Measurements from ENCODE around the gene SLC38A10. TPM values are rescaled to one million over a fixed set of nuclear protein-coding genes. Genes with fewer than 3 reads are reported as not detected.

Gene SLC38A10
- total RNA-seq, 4 donors from 2014 or later, result 37.8 to 49.8 (median 45.3) TPM

DNA sequence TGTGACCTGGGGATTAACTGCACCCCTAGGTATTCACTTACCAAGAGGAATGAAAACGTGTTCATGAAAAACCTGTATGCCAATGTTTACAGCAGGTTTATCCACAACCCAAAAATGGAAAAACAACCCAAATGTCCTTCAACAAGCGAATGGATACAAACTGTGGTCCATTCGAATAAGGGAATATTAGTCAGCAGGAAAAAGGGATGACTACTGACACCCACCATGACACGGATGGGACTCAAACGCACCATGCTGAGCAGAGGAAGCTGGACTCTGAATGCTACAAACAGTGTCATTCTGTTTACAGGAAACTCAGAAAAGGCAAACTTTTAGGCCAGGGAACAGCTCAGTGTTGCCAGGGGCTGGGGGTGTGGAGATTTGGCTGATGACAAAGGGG lies 4.9 kb downstream of the SLC38A10 start:
- no peak for TF ChIP-seq POLR2A (IDR thresholded peaks at IDR 0.05)
- TF ChIP-seq, protein P1, sequence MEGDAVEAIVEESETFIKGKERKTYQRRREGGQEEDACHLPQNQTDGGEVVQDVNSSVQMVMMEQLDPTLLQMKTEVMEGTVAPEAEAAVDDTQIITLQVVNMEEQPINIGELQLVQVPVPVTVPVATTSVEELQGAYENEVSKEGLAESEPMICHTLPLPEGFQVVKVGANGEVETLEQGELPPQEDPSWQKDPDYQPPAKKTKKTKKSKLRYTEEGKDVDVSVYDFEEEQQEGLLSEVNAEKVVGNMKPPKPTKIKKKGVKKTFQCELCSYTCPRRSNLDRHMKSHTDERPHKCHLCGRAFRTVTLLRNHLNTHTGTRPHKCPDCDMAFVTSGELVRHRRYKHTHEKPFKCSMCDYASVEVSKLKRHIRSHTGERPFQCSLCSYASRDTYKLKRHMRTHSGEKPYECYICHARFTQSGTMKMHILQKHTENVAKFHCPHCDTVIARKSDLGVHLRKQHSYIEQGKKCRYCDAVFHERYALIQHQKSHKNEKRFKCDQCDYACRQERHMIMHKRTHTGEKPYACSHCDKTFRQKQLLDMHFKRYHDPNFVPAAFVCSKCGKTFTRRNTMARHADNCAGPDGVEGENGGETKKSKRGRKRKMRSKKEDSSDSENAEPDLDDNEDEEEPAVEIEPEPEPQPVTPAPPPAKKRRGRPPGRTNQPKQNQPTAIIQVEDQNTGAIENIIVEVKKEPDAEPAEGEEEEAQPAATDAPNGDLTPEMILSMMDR (IDR thresholded peaks at IDR 0.05), result no peak
- no peaks in the 10 kb centered on the region for H3K27me3 ChIP-seq
- H3K4me1 ChIP-seq, result peaks cover 14 to 75% (median 46%) of the 10 kb centered on the region in 3 donors
- intact Hi-C loops (cut with DNase I), result loop anchor here (10.0 kb wide), 1 partner anchor 195 kb away; no protein-coding TSS in a partner anchor
- WGBS, 2 donors, result 85 to 87% methylated on average over 5 of the region's 5 CpGs
- no peaks in the 10 kb centered on the region for H3K9me3 ChIP-seq
- no peak for DNase-seq
- H3K36me3 ChIP-seq, result peaks cover 0 to 42% (median 6%) of the 10 kb centered on the region in 3 donors
- H3K4me3 ChIP-seq, result no peak overlapping the region
- H3K27ac ChIP-seq, result no peak overlapping the region

DNA sequence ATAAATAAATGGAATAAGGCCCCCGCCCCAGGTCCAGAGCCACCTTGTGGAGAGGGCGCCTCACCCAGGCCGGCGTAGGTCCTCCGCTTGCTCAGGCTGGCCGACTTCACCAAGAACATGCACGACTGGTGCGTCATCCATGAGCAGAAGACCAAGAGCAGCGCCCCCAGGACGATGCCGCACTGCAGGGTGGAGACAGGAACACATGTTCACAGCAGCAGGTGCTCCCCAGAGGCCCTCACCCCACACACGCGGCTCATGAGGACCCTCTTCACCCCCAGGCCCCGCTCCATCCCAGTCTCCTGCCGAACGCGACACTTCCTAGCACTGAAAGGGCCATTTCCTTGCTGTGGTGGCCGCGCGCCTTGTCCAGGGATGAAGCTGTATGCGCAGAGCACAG lies 5.5 kb downstream of the SLC38A10 start:
- intact Hi-C loops (cut with DNase I), result loop anchor here (10.0 kb wide), 1 partner anchor 195 kb away; no protein-coding TSS in a partner anchor
- TF ChIP-seq POLR2A (IDR thresholded peaks at IDR 0.05), result no peak
- TF ChIP-seq, protein P1 (IDR thresholded peaks at IDR 0.05), result no peak
- Histone ChIP-seq H3K36me3 (peaks cover 0 to 48% (median 6%) of the 10 kb centered on the region in 3 donors), H3K4me3 (no peak overlapping the region), H3K4me1 (peaks cover 20 to 81% (median 46%) of the 10 kb centered on the region in 3 donors), H3K9me3 (no peaks in the 10 kb centered on the region), H3K27me3 (no peaks in the 10 kb centered on the region), H3K27ac (no peak overlapping the region)
- WGBS, 2 donors, result 91 to 94% methylated on average over 7 to 17 of the region's 21 CpGs
- DNase-seq, result no peak

DNA sequence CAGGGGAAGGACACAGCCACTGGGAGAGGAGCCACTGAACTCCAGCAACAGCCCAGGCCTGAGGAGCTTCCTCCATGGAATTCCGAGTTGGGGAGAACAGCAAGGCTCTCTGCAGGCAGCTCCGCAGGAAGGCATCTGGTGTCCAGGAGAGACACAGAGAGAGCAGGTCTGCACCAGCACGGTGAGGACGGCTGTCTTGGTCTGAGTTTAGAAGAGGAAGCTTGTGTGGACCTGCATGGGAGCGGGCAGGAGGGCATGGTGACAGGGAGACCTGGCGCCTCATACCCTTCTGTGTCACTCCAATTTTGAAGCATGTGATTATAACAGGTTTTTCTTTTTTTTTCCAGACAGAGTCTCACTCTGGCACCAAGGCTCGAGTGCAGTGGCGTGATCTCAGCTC lies 6.4 kb downstream of the SLC38A10 start:
- intact Hi-C loops (cut with DNase I), result no loop called here
- Histone ChIP-seq H3K9me3 (no peaks in the 10 kb centered on the region), H3K4me3 (no peak overlapping the region), H3K27ac (no peak overlapping the region), H3K36me3 (peaks cover 0 to 57% (median 6%) of the 10 kb centered on the region in 3 donors), H3K27me3 (no peaks in the 10 kb centered on the region), H3K4me1 (peaks cover 16 to 76% (median 37%) of the 10 kb centered on the region in 3 donors)
- TF ChIP-seq POLR2A (IDR thresholded peaks at IDR 0.05), result no peak
- TF ChIP-seq, protein P1 (IDR thresholded peaks at IDR 0.05), result no peak
- WGBS, 2 donors, result 74 to 76% methylated on average over 8 of the region's 8 CpGs
- no peak for DNase-seq

DNA sequence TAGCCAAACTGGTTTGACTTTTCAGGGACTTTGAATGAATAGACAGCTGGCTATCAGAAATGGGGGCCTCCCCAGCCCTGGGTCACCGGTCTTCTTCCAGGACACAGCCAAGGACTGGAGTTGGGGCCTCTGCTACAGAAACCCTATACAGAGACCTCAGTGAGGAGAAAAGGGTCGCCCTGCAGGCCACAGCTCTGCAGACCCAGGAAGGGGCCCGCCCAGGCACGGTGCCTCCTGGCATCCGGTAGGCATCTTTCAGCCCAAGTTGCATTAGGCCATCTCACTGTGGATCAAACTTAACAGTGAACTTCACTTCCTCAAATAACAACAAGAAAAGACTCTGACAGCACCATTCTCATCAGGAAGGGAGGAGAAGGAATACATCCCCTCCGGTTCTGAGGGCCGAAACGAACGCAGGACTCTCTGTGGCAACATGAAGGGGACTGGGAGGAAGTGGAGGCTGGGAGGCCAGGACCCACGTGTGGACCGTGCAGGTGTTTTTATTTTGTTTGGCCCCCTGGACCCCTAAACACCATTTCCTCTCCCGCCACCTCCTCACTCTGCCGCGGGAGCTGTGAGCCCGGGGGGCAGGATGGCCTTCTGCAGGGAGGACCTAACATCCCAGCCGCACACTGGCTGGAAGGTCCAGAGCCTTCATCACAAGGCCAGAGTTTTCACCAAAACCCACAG lies 7.2 kb downstream of the SLC38A10 start:
- Histone ChIP-seq H3K36me3 (peaks cover 4 to 65% (median 12%) of the 10 kb centered on the region in 3 donors), H3K9me3 (no peaks in the 10 kb centered on the region), H3K4me3 (no peak overlapping the region), H3K27ac (peak overlapping the region in 2 of 4 donors; percentile 13 to 36), H3K4me1 (peaks cover 16 to 67% (median 35%) of the 10 kb centered on the region in 3 donors), H3K27me3 (no peaks in the 10 kb centered on the region)
- 58 to 95% methylated on average over 4 to 10 of the region's 16 CpGs for WGBS, 2 donors
- no peak for DNase-seq
- intact Hi-C loops (cut with DNase I), result no loop called here
- TF ChIP-seq, protein P1 (IDR thresholded peaks at IDR 0.05), result no peak
- no peak for TF ChIP-seq POLR2A (IDR thresholded peaks at IDR 0.05)

DNA sequence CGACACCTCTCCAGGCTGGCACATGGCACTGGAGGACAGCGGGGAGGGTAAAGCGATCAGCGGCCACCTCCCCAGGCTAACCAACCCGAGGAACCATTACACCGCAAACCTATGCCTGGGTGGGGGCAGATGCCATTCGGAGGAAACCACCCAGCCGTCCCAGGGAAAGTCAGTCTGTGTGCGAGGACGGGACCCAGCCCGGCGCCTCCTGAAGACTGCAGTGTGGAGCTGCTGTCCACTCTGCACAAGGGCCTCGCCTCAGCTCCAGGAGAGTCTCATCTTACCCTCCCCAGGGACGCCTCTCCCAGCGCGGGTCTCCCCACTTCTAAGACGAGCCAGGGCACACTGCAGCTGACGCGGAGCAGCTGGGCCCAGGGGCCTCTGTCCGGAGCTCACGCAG lies 8.0 kb downstream of the SLC38A10 start:
- Histone ChIP-seq H3K27ac (no peak overlapping the region), H3K4me1 (peaks cover 16 to 60% (median 28%) of the 10 kb centered on the region in 3 donors), H3K9me3 (no peaks in the 10 kb centered on the region), H3K4me3 (no peak overlapping the region), H3K27me3 (no peaks in the 10 kb centered on the region), H3K36me3 (peaks cover 12 to 72% (median 18%) of the 10 kb centered on the region in 3 donors)
- WGBS, 2 donors, result 86 to 92% methylated on average over 9 to 12 of the region's 21 CpGs
- intact Hi-C loops (cut with DNase I), result no loop called here
- TF ChIP-seq POLR2A (IDR thresholded peaks at IDR 0.05), result no peak
- TF ChIP-seq, protein P1 (IDR thresholded peaks at IDR 0.05), result no peak
- no peak for DNase-seq
